HG02884 (cell line): ENCODE results near the gene TPSAB1.
"Not testable (repeated sequence)": the region's sequence is repeated elsewhere in the genome, so short reads cannot be mapped to it uniquely, and the experiment has no call there.

ENCODE experiments used
- ATAC-seq: cut with Tn5 transposase; IDR thresholded peaks from one replicate; pipeline ENCODE4 v1.9.1; 2021; ENCODE audit warnings: mild to moderate bottlenecking, moderate library complexity; ENCODE audit not compliant: unreplicated experiment

TPSAB1 gene

GRCh38 chr16:1240436-1240835 is at the start of gene TPSAB1:
TSS of gene TPSAB1 (plus strand) at chr16:1240705. CDS start at chr16:1240939, 234 bp downstream.
- ATAC-seq, result not testable (repeated sequence)

- not testable (repeated sequence) for ATAC-seq
Observed at GRCh38 chr16:1190789-1191188, 49.7 kb upstream of the TPSAB1 start.

- ATAC-seq, result no peak
Observed at GRCh38 chr16:1192384-1193073, 48.0 kb upstream of the TPSAB1 start.

- no peak for ATAC-seq
Observed at GRCh38 chr16:1193143-1193824, 47.2 kb upstream of the TPSAB1 start.

GRCh38 chr16:1193825-1194581 is 46.5 kb upstream of the TPSAB1 start:
- ATAC-seq, result no peak

GRCh38 chr16:1194665-1195392 is 45.7 kb upstream of the TPSAB1 start:
- ATAC-seq, result no peak

- no peak for ATAC-seq
Observed at GRCh38 chr16:1195393-1195666, 45.2 kb upstream of the TPSAB1 start.

GRCh38 chr16:1196494-1196893 is 44.0 kb upstream of the TPSAB1 start:
- ATAC-seq, result no peak

- ATAC-seq, result no peak
Observed at GRCh38 chr16:1197237-1197866, 43.2 kb upstream of the TPSAB1 start.

GRCh38 chr16:1198194-1198593 is 42.3 kb upstream of the TPSAB1 start:
- ATAC-seq, result no peak

- ATAC-seq, result not testable (repeated sequence)
Observed at GRCh38 chr16:1198671-1199346, 41.7 kb upstream of the TPSAB1 start.

- ATAC-seq, result no peak
Observed at GRCh38 chr16:1199347-1200013, 41.0 kb upstream of the TPSAB1 start.

GRCh38 chr16:1200014-1200627 is 40.4 kb upstream of the TPSAB1 start:
- no peak for ATAC-seq

GRCh38 chr16:1201444-1201843 is 39.1 kb upstream of the TPSAB1 start:
- ATAC-seq, result no peak

- no peak for ATAC-seq
Observed at GRCh38 chr16:1202274-1202673, 38.2 kb upstream of the TPSAB1 start.

- ATAC-seq, result no peak
Observed at GRCh38 chr16:1204933-1205332, 35.6 kb upstream of the TPSAB1 start.

GRCh38 chr16:1206326-1206725 is 34.2 kb upstream of the TPSAB1 start:
- ATAC-seq, result no peak

GRCh38 chr16:1206786-1207185 is 33.7 kb upstream of the TPSAB1 start:
- no peak for ATAC-seq

- ATAC-seq, result no peak
Observed at GRCh38 chr16:1208239-1208830, 32.2 kb upstream of the TPSAB1 start.
